ENCODE results near the gene FASN. TPM values are rescaled to one million over a fixed set of nuclear protein-coding genes. Genes with fewer than 3 reads are reported as not detected.

Gene FASN
- total and polyA plus RNA-seq, 2 of the 13 experiments (the other 11 are each of a cell fraction or from before 2014, with no cell fraction given): 51.7 to 101 TPM

DNA sequence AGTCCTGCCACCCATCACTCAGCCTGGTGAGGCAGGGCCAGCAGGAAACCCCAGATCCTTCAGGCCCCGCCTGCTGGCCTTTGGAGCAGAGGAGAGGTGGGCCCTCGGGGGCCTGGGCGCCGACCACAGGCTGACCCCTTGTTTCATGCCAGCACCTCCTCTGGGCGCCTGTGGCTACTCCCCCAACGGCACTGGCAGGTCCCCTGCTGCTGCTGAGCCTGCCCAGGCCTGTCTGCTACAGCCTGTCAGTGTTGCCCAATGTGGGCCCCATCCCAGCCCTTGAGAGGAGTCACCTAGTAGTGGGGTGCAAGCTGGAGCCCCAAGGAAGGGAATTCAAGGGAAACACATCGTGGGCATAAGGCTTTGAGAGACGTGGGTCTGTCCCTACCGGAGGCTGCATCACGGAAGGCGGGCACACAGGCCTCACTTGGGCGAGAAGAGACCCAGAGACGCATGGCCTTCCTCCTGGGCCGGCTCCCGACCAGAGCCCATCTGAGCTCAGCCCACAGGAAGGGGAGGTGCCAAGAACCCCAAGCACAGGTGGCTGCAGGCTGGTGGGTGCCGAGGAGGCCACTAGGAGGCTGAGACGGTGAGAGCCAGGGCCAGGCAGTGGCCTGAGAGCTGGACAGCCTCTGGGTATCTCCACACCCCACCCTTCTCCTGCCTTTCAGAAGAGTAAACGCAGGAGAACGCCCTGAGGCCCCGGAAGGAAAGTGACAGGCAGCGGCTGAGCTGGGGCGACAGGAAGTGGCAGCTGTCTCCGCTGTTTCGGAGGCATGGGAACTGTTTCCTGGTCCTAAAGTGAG, 8.0 kb upstream of the FASN start (continued):
- TF ChIP-seq, protein P1, sequence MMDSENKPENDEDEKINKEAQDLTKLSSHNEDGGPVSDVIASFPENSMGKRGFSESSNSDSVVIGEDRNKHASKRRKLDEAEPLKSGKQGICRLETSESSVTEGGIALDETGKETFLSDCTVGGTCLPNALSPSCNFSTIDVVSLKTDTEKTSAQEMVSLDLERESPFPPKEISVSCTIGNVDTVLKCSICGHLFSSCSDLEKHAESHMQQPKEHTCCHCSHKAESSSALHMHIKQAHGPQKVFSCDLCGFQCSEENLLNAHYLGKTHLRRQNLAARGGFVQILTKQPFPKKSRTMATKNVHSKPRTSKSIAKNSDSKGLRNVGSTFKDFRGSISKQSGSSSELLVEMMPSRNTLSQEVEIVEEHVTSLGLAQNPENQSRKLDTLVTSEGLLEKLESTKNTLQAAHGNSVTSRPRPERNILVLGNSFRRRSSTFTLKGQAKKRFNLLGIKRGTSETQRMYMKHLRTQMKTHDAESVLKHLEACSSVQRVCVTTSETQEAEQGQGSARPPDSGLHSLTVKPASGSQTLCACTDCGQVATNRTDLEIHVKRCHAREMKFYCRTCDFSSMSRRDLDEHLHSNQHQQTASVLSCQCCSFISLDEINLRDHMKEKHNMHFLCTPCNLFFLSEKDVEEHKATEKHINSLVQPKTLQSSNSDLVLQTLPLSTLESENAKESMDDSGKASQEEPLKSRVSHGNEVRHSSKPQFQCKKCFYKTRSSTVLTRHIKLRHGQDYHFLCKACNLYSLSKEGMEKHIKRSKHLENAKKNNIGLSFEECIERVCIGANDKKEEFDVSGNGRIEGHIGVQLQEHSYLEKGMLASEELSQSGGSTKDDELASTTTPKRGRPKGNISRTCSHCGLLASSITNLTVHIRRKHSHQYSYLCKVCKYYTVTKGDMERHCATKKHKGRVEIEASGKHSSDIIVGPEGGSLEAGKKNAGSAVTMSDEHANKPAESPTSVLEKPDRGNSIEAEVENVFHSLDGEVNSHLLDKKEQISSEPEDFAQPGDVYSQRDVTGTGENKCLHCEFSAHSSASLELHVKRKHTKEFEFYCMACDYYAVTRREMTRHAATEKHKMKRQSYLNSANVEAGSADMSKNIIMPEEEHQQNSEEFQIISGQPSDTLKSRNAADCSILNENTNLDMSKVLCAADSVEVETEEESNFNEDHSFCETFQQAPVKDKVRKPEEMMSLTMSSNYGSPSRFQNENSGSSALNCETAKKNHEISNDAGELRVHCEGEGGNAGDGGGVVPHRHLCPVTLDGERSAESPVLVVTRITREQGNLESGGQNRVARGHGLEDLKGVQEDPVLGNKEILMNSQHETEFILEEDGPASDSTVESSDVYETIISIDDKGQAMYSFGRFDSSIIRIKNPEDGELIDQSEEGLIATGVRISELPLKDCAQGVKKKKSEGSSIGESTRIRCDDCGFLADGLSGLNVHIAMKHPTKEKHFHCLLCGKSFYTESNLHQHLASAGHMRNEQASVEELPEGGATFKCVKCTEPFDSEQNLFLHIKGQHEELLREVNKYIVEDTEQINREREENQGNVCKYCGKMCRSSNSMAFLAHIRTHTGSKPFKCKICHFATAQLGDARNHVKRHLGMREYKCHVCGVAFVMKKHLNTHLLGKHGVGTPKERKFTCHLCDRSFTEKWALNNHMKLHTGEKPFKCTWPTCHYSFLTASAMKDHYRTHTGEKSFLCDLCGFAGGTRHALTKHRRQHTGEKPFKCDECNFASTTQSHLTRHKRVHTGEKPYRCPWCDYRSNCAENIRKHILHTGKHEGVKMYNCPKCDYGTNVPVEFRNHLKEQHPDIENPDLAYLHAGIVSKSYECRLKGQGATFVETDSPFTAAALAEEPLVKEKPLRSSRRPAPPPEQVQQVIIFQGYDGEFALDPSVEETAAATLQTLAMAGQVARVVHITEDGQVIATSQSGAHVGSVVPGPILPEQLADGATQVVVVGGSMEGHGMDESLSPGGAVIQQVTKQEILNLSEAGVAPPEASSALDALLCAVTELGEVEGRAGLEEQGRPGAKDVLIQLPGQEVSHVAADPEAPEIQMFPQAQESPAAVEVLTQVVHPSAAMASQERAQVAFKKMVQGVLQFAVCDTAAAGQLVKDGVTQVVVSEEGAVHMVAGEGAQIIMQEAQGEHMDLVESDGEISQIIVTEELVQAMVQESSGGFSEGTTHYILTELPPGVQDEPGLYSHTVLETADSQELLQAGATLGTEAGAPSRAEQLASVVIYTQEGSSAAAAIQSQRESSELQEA (CRISPR knock-in tag; IDR thresholded peaks at IDR 0.05; ENCODE audit: not compliant biosample characterization): peak; percentile 20
- TF ChIP-seq KMT2B (CRISPR knock-in tag; IDR thresholded peaks at IDR 0.05) (peak; percentile 80; the same call in 1 of the 2 replicates), KAT8 (CRISPR knock-in tag; IDR thresholded peaks at IDR 0.05) (peak; percentile 94), SIX4 (CRISPR knock-in tag; IDR thresholded peaks at IDR 0.05) (peak; percentile 47; the same call in 1 of the 2 replicates), ZNF792 (CRISPR knock-in tag; IDR thresholded peaks at IDR 0.05) (peak; percentile 90), CCAR2 (optimal IDR thresholded peaks at IDR 0.05; ENCODE audit: low read depth, low read length) (no peak), ZBTB42 (CRISPR knock-in tag; IDR thresholded peaks at IDR 0.05) (peak; percentile 82), MAZ (IDR thresholded peaks at IDR 0.05; ENCODE audit: borderline replicate concordance, low read depth, low read length) (peak; percentile 69; the same call in 1 of the 2 replicates), MAZ (CRISPR knock-in tag; IDR thresholded peaks at IDR 0.05; ENCODE audit: low read depth) (peak; percentile 91), FOXK2 (IDR thresholded peaks at IDR 0.05) (no peak), ZNF484 (CRISPR knock-in tag; IDR thresholded peaks at IDR 0.05; ENCODE audit: borderline replicate concordance, low read depth) (no peak)
- TF ChIP-seq, protein P2, sequence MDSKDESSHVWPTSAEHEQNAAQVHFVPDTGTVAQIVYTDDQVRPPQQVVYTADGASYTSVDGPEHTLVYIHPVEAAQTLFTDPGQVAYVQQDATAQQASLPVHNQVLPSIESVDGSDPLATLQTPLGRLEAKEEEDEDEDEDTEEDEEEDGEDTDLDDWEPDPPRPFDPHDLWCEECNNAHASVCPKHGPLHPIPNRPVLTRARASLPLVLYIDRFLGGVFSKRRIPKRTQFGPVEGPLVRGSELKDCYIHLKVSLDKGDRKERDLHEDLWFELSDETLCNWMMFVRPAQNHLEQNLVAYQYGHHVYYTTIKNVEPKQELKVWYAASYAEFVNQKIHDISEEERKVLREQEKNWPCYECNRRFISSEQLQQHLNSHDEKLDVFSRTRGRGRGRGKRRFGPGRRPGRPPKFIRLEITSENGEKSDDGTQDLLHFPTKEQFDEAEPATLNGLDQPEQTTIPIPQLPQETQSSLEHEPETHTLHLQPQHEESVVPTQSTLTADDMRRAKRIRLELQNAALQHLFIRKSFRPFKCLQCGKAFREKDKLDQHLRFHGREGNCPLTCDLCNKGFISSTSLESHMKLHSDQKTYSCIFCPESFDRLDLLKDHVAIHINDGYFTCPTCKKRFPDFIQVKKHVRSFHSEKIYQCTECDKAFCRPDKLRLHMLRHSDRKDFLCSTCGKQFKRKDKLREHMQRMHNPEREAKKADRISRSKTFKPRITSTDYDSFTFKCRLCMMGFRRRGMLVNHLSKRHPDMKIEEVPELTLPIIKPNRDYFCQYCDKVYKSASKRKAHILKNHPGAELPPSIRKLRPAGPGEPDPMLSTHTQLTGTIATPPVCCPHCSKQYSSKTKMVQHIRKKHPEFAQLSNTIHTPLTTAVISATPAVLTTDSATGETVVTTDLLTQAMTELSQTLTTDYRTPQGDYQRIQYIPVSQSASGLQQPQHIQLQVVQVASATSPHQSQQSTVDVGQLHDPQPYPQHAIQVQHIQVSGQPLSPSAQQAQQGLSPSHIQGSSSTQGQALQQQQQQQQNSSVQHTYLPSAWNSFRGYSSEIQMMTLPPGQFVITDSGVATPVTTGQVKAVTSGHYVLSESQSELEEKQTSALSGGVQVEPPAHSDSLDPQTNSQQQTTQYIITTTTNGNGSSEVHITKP (CRISPR knock-in tag; IDR thresholded peaks at IDR 0.05; ENCODE audit: low read depth): no peak
- TF ChIP-seq, protein P3, sequence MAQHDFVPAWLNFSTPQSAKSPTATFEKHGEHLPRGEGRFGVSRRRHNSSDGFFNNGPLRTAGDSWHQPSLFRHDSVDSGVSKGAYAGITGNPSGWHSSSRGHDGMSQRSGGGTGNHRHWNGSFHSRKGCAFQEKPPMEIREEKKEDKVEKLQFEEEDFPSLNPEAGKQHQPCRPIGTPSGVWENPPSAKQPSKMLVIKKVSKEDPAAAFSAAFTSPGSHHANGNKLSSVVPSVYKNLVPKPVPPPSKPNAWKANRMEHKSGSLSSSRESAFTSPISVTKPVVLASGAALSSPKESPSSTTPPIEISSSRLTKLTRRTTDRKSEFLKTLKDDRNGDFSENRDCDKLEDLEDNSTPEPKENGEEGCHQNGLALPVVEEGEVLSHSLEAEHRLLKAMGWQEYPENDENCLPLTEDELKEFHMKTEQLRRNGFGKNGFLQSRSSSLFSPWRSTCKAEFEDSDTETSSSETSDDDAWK (CRISPR knock-in tag; IDR thresholded peaks at IDR 0.05): no peak
- TF ChIP-seq, protein P4, sequence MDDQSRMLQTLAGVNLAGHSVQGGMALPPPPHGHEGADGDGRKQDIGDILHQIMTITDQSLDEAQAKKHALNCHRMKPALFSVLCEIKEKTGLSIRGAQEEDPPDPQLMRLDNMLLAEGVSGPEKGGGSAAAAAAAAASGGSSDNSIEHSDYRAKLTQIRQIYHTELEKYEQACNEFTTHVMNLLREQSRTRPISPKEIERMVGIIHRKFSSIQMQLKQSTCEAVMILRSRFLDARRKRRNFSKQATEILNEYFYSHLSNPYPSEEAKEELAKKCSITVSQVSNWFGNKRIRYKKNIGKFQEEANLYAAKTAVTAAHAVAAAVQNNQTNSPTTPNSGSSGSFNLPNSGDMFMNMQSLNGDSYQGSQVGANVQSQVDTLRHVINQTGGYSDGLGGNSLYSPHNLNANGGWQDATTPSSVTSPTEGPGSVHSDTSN (CRISPR knock-in tag; IDR thresholded peaks at IDR 0.05; ENCODE audit: borderline replicate concordance): no peak

Measured in HepG2 (cell line).